DMS79 treated with DMSO at 0.1 percent for 48 hours (cell line): ENCODE measurements around the gene LPIN2.
"Not testable (repeated sequence)": the region's sequence is repeated elsewhere in the genome, so short reads cannot be mapped to it uniquely, and the experiment has no call there.

Source experiments
- DNase-seq: peaks from one replicate; lab custom pipeline; 2025; lab: John Stamatoyannopoulos, UW

Gene LPIN2, protein sequence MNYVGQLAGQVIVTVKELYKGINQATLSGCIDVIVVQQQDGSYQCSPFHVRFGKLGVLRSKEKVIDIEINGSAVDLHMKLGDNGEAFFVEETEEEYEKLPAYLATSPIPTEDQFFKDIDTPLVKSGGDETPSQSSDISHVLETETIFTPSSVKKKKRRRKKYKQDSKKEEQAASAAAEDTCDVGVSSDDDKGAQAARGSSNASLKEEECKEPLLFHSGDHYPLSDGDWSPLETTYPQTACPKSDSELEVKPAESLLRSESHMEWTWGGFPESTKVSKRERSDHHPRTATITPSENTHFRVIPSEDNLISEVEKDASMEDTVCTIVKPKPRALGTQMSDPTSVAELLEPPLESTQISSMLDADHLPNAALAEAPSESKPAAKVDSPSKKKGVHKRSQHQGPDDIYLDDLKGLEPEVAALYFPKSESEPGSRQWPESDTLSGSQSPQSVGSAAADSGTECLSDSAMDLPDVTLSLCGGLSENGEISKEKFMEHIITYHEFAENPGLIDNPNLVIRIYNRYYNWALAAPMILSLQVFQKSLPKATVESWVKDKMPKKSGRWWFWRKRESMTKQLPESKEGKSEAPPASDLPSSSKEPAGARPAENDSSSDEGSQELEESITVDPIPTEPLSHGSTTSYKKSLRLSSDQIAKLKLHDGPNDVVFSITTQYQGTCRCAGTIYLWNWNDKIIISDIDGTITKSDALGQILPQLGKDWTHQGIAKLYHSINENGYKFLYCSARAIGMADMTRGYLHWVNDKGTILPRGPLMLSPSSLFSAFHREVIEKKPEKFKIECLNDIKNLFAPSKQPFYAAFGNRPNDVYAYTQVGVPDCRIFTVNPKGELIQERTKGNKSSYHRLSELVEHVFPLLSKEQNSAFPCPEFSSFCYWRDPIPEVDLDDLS

GRCh38 chr18:3013024-3013804, at the start of gene LPIN2:
LPIN2 (minus strand) TSS chr18:3013144; CDS start chr18:2960840, 52,304 bp downstream.
- peak; percentile 97 for DNase-seq

DNA sequence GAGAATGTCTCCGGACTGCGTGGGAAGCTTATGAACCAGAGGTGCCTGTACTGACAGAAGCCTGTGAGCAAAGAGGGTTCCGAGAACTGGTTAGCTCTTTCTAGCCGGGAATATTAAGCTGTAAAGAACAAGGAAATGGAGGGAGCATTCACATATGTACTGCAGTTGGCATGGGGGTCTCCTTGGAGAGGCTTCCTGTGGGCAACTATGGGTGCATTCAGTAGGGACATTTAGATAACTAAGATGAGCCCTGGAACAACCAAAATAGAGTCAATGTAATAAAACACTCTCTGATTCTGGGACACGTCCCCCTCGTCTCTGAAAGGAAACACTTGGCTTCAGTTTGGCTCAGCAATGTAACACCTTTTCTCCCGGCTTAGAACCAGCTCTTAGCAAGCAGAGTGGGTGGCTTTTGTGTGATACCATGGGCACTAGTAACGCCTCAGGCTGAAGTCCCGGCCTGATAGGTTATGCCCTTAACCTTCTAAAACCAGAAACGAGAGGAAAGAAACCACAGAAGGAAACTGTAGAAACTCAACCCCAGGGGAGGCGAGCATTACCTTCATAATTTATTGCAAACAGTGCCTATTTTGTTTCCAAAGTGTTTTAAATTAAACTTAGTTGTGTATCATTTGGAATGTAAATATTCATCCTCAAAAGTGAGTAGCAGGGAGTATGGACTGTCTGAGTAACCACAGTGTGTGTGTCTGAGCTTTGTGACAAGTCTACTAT, 48.8 kb upstream of the LPIN2 start:
- no peak for DNase-seq

GRCh38 chr18:3060667-3061580, 48.0 kb upstream of the LPIN2 start:
- no peak for DNase-seq

- no peak for DNase-seq
These were observed 46.3 kb upstream of the LPIN2 start for GRCh38 chr18:3059272-3059671.

DNA sequence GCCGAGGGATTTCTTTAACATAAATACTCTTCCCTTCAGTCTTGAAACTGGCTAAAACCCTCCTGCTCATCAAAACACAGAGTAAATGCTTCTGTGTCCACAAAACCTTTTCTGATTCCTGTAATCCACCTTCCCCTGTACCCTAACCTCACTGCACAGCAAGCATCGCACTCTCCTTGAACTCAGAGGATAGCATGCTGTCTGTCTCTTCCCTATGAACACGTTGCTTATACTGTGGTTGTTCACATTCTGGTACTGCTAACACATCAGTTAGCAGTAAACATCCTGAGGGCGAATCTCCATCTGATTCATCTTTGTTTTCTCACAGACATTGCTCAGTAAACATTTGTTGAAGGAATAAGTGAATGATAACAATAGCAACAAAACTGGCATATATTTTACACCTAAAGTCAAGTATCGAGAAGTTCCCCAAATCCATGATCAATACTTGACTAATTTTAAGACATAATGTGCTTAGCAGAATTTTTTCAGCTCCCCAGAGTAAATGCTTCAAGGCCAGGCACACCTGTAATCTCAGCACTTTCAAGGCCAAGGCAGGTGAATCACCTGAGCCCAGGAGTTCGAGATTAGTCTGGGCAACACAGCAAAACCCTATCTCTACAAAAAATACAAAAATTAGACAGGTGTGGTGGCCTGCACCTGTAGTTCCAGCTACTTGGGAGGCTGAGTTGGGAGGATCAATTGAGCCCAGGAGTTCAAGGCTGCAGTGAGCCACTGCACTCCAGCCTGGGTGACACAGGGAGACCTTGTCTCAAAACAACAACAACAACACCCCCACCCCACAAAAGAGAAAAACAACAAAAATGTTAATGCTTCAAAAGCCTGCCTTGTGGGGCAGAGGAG, 45.6 kb upstream of the LPIN2 start:
- DNase-seq = no peak

DNA sequence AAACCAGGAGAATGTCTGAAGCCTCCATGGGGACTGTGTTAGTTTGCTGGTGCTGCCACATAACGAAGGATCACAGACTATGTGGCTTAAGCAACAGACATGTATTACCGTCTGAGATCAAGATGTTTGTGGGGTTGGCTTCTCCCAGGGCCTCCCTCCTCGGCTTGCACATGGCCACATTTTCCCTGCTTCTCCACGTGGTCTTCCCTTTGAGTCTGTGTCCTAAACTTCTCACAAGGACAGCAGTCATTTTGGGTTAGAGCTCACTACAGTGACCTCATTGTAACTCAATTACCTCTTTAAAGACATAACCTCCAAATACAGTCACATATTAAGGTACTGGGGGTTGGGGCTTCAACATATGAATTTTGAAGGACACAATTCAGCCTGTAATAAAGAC, 44.6 kb upstream of the LPIN2 start:
- no peak for DNase-seq

DNA sequence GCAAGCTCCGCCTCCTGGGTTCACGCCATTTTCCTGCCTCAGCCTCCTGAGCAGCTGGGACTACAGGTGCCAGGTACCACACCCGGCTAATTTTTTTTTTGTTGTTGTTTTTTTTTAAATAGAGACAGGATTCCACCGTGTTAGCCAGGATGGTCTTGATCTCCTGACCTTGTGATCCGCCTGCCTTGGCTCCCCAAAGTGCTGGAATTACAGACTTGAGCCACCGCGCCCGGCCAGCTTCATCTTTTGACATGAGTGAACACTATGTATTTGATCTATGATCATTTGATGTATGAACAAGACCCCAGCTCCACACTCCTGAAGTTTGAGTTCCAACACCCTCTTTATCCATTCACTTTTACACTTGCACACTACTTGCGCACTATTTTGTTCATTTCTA, 43.4 kb upstream of the LPIN2 start:
- no peak for DNase-seq

GRCh38 chr18:3055816-3056215, 42.9 kb upstream of the LPIN2 start:
- DNase-seq = no peak

- DNase-seq = no peak
These were observed 42.3 kb upstream of the LPIN2 start for GRCh38 chr18:3055186-3055728.

DNA sequence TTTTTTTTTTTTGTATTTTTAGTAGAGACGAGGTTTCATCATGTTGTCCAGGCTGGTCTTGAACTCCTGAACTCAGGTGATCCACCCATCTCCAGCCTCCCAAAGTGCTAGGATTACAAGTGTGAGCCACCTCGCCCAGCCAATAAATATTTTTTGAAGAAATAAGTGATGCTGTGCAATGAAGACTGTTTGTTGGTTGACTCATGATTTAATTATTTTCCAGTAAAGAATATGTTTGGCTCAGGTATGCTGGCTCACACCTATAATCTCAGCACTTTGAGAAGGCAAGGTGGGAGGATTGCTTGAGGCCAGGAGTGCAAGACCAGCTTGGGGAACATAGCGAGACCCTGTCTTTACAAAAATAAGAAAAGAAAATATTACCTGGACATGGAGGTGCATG, 41.8 kb upstream of the LPIN2 start:
- no peak for DNase-seq

DNA sequence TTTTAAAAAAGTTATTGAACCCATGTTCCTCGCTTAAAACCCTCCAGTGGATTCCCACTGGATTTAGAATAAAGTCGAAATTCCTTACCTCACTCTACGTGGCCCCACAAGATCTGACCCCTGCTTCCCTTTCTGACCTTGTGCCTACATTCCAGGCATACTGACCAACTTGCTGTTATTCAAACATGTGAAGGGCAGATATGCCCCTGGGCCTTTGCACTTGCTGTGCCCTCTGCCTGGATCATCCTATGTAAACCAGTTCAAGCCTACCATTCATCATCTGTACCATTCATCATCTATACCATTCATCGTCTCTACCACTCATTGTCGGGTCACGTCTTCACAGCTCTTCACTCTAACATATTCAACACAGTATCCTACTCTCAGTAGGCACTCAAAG, 41.3 kb upstream of the LPIN2 start:
- no peak for DNase-seq

GRCh38 chr18:3053081-3053480, 40.1 kb upstream of the LPIN2 start:
- DNase-seq = no peak

- no peak for DNase-seq
These were observed 39.4 kb upstream of the LPIN2 start for GRCh38 chr18:3052411-3052758.

- DNase-seq = peak; percentile 40
These were observed 38.9 kb upstream of the LPIN2 start for GRCh38 chr18:3051718-3052410.

DNA sequence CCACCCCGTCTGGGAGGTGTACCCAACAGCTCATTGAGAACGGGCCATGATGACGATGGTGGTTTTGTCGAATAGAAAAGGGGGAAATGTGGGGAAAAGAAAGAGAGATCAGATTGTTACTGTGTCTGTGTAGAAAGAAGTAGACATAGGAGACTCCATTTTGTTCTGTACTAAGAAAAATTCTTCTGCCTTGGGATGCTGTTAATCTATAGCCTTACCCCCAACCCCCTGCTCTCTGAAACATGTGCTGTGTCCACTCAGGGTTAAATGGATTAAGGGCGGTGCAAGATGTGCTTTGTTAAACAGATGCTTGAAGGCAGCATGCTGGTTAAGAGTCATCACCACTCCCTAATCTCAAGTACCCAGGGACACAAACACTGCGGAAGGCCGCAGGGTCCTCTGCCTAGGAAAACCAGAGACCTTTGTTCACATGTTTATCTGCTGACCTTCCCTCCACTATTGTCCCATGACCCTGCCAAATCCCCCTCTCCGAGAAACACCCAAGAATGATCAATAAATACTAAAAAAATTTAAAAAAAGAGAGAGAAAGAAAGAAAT, 37.0 kb upstream of the LPIN2 start:
- DNase-seq = not testable (repeated sequence)

DNA sequence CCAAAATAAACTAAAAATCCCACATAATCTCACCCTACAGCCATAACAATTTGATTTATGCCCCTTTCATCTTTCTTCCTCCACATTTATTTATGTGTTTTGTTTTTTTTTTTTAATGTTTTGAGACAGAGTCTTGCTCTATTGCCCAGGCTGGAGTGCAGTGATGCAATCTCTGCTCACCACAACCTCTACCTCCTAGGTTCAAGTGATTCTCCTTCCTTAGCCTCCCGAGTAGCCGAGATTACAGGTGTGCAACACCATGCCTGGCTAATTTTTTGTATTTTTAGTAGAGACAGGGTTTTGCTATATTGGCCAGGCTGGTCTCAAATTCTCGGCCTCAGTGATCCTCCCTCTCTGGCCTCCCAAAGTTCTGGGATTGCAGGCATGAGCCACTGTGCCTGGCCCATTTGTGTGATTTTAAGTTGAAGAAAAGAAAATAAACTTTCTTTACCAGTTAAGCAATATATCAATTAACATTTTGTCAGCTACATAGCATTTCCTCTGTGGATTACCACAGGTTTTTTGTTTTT, 35.9 kb upstream of the LPIN2 start:
- no peak for DNase-seq

GRCh38 chr18:3048121-3048520, 35.2 kb upstream of the LPIN2 start:
- no peak for DNase-seq

DNA sequence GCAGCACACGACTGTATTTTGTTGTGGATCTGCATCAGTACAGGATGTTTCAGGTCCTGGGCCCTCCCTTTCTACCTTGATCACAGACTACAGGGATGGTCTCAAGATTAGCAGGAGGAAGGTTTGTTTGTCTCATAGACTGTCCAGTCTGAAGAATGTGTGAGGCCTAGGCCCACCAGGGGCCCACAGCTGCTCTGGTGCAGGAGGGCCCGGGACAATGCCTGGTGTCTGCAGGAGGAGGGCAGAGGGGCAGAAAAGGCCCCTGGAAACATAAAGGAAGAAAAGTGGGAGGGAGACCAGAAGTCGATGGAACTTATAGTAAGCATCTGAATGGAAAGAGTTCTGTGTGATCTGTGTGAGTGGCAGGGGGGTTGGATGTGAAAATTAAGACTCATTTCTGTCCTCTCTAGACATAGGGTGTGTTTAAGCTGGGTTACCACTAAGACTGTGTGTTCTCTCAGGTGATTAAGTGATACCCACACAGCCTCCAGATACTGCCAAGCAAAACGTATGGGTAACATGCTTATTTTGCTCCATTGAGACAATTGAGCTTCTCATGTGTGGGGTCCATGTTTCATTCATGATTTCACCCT, 33.4 kb upstream of the LPIN2 start:
- no peak for DNase-seq
